ENCODE results near the gene WASF3.
"Not testable (repeated sequence)": the region's sequence is repeated elsewhere in the genome, so short reads cannot be mapped to it uniquely, and the experiment has no call there.

The WASF3 gene

DNA sequence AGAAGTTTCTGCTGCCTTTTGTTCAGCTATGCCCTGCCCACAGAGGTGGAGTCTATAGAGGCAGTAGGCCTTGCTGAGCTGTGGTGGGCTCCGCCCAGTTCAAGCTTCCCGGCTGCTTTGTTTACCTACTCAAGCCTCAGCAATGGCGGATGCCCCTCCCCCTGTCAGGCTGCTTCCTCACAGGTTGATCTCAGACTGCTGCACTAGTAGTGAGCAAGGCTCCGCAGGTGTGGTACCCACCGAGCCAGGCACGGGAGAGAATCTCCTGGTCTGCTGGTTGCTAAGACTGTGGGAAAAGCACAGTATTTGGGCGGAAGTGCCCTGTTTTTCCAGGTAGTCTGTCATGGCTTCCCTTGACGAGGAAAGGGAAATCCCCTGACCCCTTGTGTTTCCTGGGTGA lies 78.6 kb downstream of the WASF3 start:
- not testable (repeated sequence) for DNase-seq

- no peak for DNase-seq
These were observed 89.1 kb downstream of the WASF3 start for GRCh38 chr13:26646603-26647002.

DNA sequence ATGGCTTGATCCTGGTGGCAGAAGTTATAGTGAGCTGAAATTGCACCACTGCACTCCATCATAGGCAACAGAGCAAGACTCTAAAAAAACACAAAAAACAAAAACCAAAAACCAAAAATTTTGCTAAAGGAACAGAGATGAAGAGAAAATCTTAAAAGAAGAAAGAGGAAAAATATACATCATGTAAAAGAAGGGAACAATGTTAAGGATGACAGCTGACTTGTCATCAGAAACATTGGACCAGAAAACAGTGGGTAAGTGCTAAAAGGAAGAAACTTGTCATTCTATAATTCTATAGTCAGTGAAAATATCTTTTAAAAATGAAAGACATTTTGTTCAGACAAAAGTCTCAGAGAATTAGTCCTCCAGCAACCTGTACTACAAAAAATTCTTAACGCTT lies 93.8 kb downstream of the WASF3 start:
- DNase-seq: no peak

GRCh38 chr13:26653310-26653709 lies 95.8 kb downstream of the WASF3 start:
- no peak for DNase-seq

GRCh38 chr13:26653842-26654241 lies 96.4 kb downstream of the WASF3 start:
- DNase-seq: no peak

GRCh38 chr13:26656919-26657318 lies 99.4 kb downstream of the WASF3 start:
- no peak for DNase-seq

DNA sequence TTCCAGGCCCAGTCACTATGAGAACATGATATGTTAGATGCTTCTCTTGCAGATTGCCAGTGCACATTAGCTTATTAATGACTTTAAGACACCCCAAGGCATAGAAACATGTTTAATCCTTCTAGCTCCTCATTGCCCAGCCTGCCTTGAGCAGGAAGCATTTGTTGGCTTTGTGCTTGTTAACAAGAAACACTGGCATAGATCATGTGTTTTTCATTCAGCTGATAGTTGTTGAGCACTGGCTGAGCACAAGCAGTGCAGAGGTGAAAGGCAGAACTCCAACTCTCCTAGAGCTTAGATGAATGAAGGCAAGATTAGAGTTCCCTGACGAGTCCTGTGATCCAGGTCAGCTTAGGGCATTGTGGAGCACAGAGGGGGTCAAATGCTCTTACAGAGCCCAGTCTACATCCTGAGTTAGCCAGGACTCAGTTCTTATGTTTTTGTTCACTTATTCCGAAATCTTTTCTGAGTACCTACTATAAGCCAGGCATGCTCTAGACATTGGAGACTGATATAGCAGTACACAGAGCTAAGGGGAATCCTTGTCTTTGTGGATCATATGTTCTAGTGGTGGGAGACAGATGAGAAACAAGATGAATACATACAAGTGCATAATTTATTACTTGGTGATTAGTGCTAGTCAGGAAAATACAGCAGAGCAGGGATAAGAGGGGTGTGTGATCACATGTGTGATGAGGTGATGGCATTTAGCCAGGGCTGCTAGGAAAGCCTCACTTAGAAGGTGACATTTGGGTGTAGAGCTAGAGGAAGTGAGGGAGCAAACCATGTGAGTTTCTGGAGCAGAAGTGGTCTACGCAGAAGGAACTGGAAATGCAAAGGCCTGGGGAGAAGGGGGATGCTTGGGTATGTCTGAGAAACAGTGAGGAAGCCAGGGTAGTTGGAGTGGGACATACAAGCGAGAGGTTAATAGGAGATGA lies 101.2 kb downstream of the WASF3 start:
- DNase-seq: no peak

DNA sequence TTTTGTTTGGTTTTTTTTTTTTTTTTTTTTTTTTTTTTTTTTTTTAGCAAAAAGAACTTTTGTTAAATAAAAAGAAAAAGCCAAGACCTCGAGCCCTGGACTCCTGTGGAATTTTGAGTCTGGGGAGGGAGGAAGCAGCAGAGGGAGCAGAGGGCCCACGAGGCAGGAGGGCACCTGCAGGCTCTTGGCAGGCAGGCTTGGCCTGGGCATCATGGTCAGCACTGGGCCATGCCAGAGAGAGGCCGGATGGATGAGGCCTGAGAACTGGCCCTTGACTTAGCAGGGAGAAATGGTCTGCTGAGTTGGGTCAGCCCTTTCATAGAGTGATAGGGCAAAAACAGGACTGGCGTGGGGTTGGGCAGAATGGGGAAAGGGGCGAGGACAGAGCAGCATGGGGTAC lies 102.7 kb downstream of the WASF3 start:
- DNase-seq: no peak

DNA sequence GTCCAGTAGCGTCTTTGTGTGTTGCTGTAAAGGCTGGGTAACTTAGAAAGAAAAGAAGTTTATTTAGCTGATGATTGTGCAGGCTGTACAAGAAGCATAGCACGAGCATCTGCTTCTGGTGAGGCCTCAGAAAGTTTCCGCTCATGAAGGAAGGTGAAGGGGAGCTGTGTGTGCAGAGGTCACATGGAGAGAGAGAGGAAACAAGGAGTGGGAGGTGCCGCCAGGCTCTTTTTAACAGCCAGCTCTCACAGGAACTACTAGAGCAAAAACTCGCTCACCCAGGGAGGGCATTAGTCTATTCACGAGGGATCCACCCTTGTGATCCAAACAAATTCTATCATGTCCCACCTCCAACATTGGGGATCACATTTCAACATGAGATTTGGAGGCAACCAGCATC lies 103.3 kb downstream of the WASF3 start:
- no peak for DNase-seq

DNA sequence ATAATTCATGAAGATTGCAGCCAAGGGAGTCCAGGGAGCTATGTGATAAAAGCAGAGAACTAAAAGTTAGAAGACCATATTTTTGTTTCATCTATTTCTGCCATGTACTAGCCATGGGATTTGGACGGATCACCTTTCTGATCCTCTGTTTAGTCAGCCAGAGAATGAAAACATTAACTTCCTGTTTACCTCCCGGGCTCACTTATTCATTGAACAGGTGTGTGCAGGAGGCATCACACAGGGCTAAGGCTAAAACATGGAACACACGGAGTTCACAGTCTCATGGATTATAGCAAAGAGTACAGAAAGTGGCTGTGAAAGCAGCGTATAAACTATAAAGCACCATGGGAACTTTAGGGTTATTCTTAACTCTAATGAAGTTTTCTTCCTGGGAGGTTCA lies 106.3 kb downstream of the WASF3 start:
- DNase-seq: no peak

GRCh38 chr13:26664286-26664685 lies 106.8 kb downstream of the WASF3 start:
- no peak for DNase-seq

GRCh38 chr13:26664876-26665275 lies 107.4 kb downstream of the WASF3 start:
- no peak for DNase-seq

GRCh38 chr13:26668357-26669146 lies 111.1 kb downstream of the WASF3 start:
- no peak for DNase-seq

DNA sequence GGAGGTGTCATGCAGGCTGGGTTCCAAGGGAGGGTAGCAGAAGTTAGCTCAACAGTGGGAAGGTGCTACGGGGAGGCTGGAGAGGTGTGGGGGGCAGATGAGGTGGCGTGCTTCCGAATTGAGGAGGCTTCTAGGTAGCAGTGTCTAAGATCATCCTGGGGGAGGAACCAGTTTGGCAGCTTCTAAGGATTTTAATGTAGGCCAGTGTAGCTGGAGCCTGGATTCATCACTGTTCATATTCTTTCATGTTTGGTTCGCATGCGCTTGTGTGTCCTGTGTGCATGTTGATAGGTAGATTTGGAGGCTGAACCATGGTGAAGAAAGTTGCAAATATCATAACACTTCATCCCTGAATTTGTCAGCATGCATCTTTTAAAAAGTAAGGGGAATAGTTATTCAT lies 116.4 kb downstream of the WASF3 start:
- DNase-seq: no peak

DNA sequence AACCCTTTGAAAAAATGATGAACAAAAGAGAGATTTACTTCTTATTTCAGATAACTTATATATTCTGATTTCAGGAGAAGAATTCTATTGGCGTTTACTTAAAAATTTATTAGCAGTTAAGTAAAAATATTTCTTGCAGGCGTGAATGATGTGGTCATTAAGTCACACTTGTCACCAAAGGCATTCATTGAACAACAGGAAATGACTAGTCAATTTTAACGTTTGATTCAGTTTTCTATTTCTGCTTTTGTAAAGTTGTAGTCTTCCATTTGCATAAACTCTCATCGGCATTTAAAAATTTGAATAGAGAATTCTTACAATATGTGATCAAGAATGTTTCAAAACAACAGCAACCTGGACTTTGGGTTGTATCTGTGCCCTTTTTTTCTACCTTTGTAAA lies 119.7 kb downstream of the WASF3 start:
- no peak for DNase-seq

GRCh38 chr13:26678330-26678729 lies 120.8 kb downstream of the WASF3 start:
- DNase-seq: no peak

DNA sequence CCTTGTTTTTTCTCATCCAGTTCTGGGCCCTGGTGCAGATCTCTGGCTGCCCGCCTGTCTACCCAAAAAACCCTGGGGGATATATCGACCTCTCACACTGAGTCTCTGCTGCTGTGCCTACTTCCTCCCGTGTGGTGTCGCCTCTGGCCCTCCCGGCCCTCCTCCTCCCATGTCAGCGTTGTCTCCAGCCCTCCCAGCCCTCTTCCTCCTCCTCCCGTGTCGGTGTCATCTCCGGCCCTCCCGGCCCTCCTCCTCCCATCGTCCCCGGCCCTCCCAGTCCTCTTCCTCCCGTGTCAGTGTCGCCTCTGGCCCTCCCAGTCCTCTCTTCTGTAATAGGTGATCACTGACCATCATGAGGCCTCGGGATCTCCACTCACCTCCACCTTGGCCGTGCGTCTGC lies 121.3 kb downstream of the WASF3 start:
- no peak for DNase-seq

DNA sequence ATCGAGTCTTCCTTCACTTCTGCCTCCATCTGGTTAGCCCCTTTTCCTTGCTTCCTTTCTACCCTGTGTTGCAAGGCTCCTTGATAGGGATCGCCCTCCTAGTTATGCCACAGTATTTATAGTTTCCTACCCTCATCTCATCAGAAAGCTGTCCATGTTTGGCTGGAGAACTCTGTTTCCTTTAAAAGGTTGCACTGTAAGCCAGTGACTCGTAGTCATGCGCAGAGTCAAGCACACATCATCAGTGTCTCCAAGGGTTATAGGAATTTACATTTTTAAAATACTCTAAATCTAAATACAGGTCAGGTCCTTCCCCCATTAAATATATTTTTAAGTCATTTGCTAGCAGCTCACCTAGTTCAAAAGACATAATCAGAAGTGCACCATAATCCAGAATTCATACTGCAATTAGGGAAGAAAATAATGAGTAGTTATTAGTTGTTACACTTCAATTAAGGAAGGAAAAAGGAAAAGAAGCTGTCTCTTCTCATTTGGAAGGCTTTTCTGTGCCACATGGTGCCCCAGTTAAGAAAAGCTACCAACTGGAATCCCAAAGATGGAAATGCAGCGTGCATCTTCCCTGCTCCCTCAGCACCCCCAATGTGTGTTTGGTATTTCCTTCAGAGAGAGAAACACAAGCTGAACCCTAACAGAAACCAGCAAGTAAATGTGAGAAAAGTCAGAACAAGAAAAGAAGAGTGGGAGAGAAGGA lies 122.1 kb downstream of the WASF3 start:
- no peak for DNase-seq

GRCh38 chr13:26680123-26680450 lies 122.6 kb downstream of the WASF3 start:
- no peak for DNase-seq

GRCh38 chr13:26680572-26680971 lies 123.1 kb downstream of the WASF3 start:
- no peak for DNase-seq

DNA sequence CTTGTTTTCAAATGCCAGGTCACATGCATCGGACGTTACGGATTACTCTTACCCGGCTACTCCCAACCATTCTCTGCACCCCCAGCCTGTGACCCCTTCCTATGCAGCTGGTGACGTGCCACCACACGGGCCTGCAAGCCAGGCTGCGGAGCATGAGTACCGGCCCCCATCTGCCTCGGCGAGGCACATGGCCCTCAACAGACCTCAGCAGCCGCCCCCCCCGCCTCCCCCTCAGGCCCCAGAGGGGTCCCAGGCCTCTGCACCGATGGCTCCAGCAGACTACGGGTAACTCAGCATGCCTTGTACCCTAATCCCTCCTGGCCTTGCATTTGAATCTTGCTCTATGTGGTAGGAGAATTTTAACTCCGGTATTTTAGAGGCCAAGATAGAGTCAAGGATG lies 123.6 kb downstream of the WASF3 start:
- no peak for DNase-seq

DNA sequence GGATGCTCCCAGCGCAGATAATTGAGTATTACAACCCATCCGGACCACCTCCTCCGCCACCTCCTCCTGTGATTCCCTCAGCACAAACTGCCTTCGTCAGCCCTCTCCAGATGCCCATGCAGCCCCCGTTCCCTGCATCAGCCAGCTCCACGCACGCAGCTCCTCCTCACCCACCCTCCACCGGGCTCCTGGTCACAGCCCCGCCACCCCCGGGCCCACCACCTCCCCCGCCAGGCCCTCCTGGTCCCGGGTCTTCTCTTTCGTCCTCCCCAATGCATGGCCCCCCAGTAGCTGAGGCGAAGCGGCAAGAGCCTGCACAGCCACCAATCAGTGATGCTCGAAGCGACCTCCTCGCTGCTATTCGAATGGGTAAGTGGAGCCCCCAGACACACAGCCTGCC lies 125.1 kb downstream of the WASF3 start:
- DNase-seq: no peak

GRCh38 chr13:26685606-26686005 lies 128.1 kb downstream of the WASF3 start:
- DNase-seq: no peak

DNA sequence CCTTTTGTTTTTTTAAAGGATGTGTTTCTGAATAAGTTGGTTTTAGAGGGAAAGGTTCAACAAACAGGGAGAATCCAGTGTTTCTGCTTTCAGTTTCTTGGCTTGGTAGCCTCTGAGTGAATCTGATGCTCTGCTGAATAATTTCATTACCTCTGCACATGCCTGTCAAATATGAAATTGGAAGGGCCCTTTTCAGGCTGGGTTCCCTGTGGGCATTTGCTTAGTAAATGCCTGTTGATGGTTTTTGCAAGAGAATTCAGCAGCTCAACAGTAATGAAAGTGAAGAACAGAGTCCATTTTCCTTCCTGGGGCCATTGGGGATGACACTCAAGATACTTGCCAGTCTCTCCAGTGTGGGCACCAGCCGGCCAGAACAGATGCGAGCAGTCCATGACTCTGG lies 128.8 kb downstream of the WASF3 start:
- DNase-seq: no peak

Measured in stimulated activated CD4-positive, alpha-beta T cell treated with anti-CD3 and anti-CD28 coated beads, Interleukin-2, amount 100 ng/mL, for 24 hours (primary cell).